HepG2 (cell line): ENCODE measurements around the gene RHBDL3. TPM values are rescaled to one million over a fixed set of nuclear protein-coding genes. Genes with fewer than 3 reads are reported as not detected.

Source experiments
- CCAR2 ChIP-seq: fragments of 200-400 bp; formaldehyde crosslinking; optimal IDR thresholded peaks from 2 replicates; pipeline ENCODE3; 2018; ENCODE audit warnings: low read depth, mild to moderate bottlenecking, low read length, moderate library complexity
- DR1 ChIP-seq: sonication (generic); formaldehyde crosslinking; IDR thresholded peaks from 2 replicates; pipeline ENCODE4 v1.8.0; 2021; ENCODE audit warnings: mild to moderate bottlenecking, missing genetic modification reagents, inconsistent platforms
- NCOA2 ChIP-seq: sonication (generic); formaldehyde crosslinking; IDR thresholded peaks from 2 replicates; pipeline ENCODE4 v1.8.0; 2022; ENCODE audit warnings: inconsistent platforms
- SMC3 ChIP-seq: IDR thresholded peaks from 2 replicates; pipeline ENCODE4 v1.6.1; 2011; ENCODE audit warnings: low read length, improper control_type of control experiment
- SP5 ChIP-seq: IDR thresholded peaks from 2 replicates; pipeline ENCODE4 v1.6.1; 2016; ENCODE audit warnings: low read depth, borderline replicate concordance
- THAP8 ChIP-seq: sonication (generic); formaldehyde crosslinking; IDR thresholded peaks from 2 replicates; pipeline ENCODE4 v1.5.1; 2020; ENCODE audit warnings: missing genetic modification reagents, mild to moderate bottlenecking, borderline replicate concordance
- ZBTB7A ChIP-seq: sonication (generic); formaldehyde crosslinking; IDR thresholded peaks from 2 replicates; pipeline ENCODE4 v1.8.0; 2022; ENCODE audit warnings: mild to moderate bottlenecking, missing genetic modification reagents
- ZFYVE20 ChIP-seq: sonication (generic); formaldehyde crosslinking; IDR thresholded peaks from 2 replicates; pipeline ENCODE4 v1.8.0; 2023; ENCODE audit warnings: low read depth, mild to moderate bottlenecking, moderate library complexity, missing genetic modification reagents, borderline replicate concordance
- ZNF225 ChIP-seq: sonication (generic); formaldehyde crosslinking; IDR thresholded peaks from 2 replicates; pipeline ENCODE4 v1.4.0; 2020; ENCODE audit warnings: mild to moderate bottlenecking, missing genetic modification reagents
- ZNF605 ChIP-seq: sonication (generic); formaldehyde crosslinking; IDR thresholded peaks from 2 replicates; pipeline ENCODE4 v1.8.0; 2022; ENCODE audit warnings: mild to moderate bottlenecking, missing genetic modification reagents
- ZNF609 ChIP-seq: sonication (generic); formaldehyde crosslinking; IDR thresholded peaks from 2 replicates; pipeline ENCODE4 v1.4.0; 2020; ENCODE audit warnings: mild to moderate bottlenecking, missing genetic modification reagents, borderline replicate concordance
- ZNF746 ChIP-seq: sonication (generic); formaldehyde crosslinking; IDR thresholded peaks from 2 replicates; pipeline ENCODE4 v1.8.0; 2022; ENCODE audit warnings: mild to moderate bottlenecking, missing genetic modification reagents
- ZSCAN25 ChIP-seq: sonication (generic); formaldehyde crosslinking; IDR thresholded peaks from 2 replicates; pipeline ENCODE4 v1.8.0; 2022; ENCODE audit warnings: mild to moderate bottlenecking, missing genetic modification reagents
- polyA plus RNA-seq, 8 experiments: library from polyadenylated mRNA; depleted of rRNA in 3 of 8; stranded (reverse) in 7 of 8; unstranded in 1 of 8; fragments of >200 nt; fragmentation: Illumina TruSeq in 4 of 8; extraction: Trizol in 4 of 8; gene quantifications; 2 replicates each; pipeline versions ENCODE4 v1.2.1 to v1.2.3, GENCODE V29; 2011 to 2016; ENCODE audit warnings: low read depth in 4 of 8, missing spikeins in 1 of 8, mixed read lengths in 1 of 8; ENCODE audit not compliant: insufficient read depth in 1 of 8
- total RNA-seq, 5 experiments: library from RNA; depleted of rRNA; stranded (reverse); fragments of >200 nt; fragmentation: Illumina TruSeq; extraction: Trizol; gene quantifications; 2 replicates each; pipeline ENCODE4 v1.2.3, GENCODE V29; 2016; ENCODE audit warnings: low read depth in 1 of 5
- TF ChIP-seq, protein P1 (sequence below): sonication (generic); formaldehyde crosslinking; IDR thresholded peaks from 2 replicates; pipeline ENCODE4 v1.5.1; 2020; ENCODE audit warnings: missing genetic modification reagents, mild to moderate bottlenecking, borderline replicate concordance
- TF ChIP-seq, protein P2 (sequence below): IDR thresholded peaks from 2 replicates; pipeline ENCODE4 v1.6.1; 2016; ENCODE audit warnings: missing biosample characterization, missing genetic modification reagents, low read depth
- TF ChIP-seq, protein P3 (sequence below): sonication (generic); formaldehyde crosslinking; IDR thresholded peaks from 2 replicates; pipeline ENCODE4 v1.8.0; 2023; ENCODE audit warnings: mild to moderate bottlenecking, missing genetic modification reagents
- TF ChIP-seq, protein P4 (sequence below): IDR thresholded peaks from 2 replicates; pipeline ENCODE4 v1.6.1; 2016; ENCODE audit warnings: missing genetic modification reagents, missing compliant biosample characterization

Gene RHBDL3
- total and polyA plus RNA-seq, 2 of the 13 experiments (the other 11 are each of a cell fraction or from before 2014, with no cell fraction given) = 0.09 TPM; not detected in 1

GRCh38 chr17:32302860-32303649, 37.4 kb downstream of the RHBDL3 start (continued):
- TF ChIP-seq ZNF225 (CRISPR knock-in tag) (peak; percentile 76; the same call in 1 of the 2 replicates), ZBTB7A (CRISPR knock-in tag) (peak; percentile 81; the same call in 1 of the 2 replicates), ZNF609 (CRISPR knock-in tag) (peak; percentile 90), CCAR2 (no peak), ZNF746 (CRISPR knock-in tag) (peak; percentile 58; the same call in 1 of the 2 replicates), NCOA2 (peak; percentile 83), SMC3 (no peak), DR1 (0 out of 2 replicates have a peak, but pooled peaks have one; percentile 29), ZNF605 (CRISPR knock-in tag) (no peak), THAP8 (no peak), SP5 (peak; percentile 61; the same call in 1 of the 2 replicates), ZSCAN25 (CRISPR knock-in tag) (peak; percentile 93), ZFYVE20 (CRISPR knock-in tag) (no peak)
- TF ChIP-seq, protein P1, sequence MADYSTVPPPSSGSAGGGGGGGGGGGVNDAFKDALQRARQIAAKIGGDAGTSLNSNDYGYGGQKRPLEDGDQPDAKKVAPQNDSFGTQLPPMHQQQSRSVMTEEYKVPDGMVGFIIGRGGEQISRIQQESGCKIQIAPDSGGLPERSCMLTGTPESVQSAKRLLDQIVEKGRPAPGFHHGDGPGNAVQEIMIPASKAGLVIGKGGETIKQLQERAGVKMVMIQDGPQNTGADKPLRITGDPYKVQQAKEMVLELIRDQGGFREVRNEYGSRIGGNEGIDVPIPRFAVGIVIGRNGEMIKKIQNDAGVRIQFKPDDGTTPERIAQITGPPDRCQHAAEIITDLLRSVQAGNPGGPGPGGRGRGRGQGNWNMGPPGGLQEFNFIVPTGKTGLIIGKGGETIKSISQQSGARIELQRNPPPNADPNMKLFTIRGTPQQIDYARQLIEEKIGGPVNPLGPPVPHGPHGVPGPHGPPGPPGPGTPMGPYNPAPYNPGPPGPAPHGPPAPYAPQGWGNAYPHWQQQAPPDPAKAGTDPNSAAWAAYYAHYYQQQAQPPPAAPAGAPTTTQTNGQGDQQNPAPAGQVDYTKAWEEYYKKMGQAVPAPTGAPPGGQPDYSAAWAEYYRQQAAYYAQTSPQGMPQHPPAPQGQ (CRISPR knock-in tag) = no peak
- TF ChIP-seq, protein P2, sequence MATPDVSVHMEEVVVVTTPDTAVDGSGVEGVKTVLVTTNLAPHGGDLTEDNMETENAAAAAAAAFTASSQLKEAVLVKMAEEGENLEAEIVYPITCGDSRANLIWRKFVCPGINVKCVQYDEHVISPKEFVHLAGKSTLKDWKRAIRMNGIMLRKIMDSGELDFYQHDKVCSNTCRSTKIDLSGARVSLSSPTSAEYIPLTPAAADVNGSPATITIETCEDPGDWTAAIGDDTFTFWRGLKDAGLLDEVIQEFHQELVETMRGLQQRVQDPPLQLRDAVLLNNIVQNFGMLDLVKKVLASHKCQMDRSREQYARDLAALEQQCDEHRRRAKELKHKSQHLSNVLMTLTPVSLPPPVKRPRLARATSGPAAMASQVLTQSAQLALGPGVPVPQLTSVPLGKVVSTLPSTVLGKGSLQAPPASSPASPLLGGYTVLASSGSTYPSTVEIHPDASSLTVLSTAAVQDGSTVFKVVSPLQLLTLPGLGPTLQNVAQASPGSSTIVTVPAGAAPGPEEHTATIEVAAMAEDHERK (CRISPR knock-in tag) = no peak
- TF ChIP-seq, protein P3, sequence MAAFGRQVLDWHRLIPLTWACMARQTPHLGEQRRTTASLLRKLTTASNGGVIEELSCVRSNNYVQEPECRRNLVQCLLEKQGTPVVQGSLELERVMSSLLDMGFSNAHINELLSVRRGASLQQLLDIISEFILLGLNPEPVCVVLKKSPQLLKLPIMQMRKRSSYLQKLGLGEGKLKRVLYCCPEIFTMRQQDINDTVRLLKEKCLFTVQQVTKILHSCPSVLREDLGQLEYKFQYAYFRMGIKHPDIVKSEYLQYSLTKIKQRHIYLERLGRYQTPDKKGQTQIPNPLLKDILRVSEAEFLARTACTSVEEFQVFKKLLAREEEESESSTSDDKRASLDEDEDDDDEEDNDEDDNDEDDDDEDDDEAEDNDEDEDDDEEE (CRISPR knock-in tag) = 0 out of 2 replicates have a peak, but pooled peaks have one; percentile 40
- TF ChIP-seq, protein P4, sequence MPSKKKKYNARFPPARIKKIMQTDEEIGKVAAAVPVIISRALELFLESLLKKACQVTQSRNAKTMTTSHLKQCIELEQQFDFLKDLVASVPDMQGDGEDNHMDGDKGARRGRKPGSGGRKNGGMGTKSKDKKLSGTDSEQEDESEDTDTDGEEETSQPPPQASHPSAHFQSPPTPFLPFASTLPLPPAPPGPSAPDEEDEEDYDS (CRISPR knock-in tag) = no peak
